Measurements from ENCODE around the gene AP3B1. TPM values are rescaled to one million over a fixed set of nuclear protein-coding genes. Genes with fewer than 3 reads are reported as not detected.

Gene AP3B1
- total RNA-seq, 1 donor from 2014 or later: 62.1 TPM

DNA sequence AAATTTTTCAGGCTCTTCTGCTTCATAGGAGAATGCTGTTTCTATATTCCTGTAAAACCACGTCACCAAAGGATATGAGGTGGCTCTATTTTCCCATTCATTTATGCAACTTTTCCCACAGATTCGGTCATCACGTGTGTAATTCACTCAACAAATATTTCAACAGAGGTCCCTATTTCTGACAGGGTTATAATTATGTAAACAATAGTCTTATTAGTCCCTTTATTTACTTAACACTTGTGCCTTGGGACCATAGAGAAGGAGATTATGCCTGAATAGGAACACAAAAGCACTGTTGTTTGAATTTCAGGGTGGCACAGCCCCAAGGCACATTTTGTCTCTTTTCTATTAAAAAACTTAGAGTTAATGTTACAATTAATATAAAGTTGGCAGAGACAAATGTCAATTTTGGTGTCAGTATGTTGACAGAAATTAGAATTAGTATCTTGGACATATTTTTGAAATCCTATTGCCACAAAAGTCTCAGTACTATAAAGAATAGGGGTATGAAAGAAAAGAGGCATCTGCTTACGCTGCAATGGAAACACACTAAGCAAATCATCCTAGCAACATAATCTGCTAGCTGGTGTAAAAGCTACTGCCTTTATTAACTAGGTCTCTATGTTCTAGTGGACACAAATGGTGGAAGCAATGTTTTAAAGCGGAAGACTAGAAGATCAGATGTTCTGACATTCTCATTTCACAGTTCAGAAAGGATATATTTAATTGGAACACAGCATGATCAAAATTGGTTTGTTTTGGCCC lies 289.3 kb downstream of the AP3B1 start:
- Histone ChIP-seq H3K27ac (ENCODE audit: low read depth, low read length) (no peak overlapping the region), H3K9me3 (ENCODE audit: control insufficient read depth in 3 of 3, low read length in 3 of 3) (no peaks in the 10 kb centered on the region), H3K4me3 (ENCODE audit: low read length in 3 of 3) (no peak overlapping the region), H3K27me3 (ENCODE audit: control insufficient read depth in 3 of 3, insufficient read depth in 3 of 3, low read length in 3 of 3) (no peaks in the 10 kb centered on the region), H3K36me3 (ENCODE audit: control insufficient read depth in 3 of 3, insufficient read depth in 3 of 3, low read length in 3 of 3) (peaks cover 0 to 3% (median 0%) of the 10 kb centered on the region in 3 donors), H3K9ac (ENCODE audit: low read depth in 1 of 3, low read length in 3 of 3) (no peak overlapping the region), H3K4me1 (ENCODE audit: control insufficient read depth in 3 of 3, insufficient read depth in 3 of 3, low read length in 3 of 3) (no peaks in the 10 kb centered on the region)

DNA sequence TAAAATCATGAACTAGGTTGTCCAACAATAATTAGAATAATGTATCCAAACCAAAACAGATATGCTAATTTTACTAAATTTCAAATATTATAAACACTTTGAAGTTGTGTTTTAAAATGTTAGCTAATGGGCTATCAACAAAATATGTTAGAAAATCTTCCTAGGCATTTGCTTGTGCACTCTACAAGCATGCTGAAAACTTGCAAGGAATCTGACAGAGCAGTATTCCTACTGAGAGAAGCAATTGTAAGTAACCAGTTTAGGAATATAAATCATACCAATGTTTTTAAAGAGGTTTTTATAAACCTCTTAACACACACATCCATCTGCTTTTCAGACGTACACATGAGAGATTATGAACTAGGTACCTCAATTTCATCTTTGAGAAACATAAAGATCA lies 289.9 kb downstream of the AP3B1 start:
- Histone ChIP-seq H3K27me3 (ENCODE audit: control insufficient read depth in 3 of 3, insufficient read depth in 3 of 3, low read length in 3 of 3) (no peaks in the 10 kb centered on the region), H3K27ac (ENCODE audit: low read depth, low read length) (no peak overlapping the region), H3K9me3 (ENCODE audit: control insufficient read depth in 3 of 3, low read length in 3 of 3) (no peaks in the 10 kb centered on the region), H3K4me3 (ENCODE audit: low read length in 3 of 3) (no peak overlapping the region), H3K9ac (ENCODE audit: low read depth in 1 of 3, low read length in 3 of 3) (no peak overlapping the region), H3K4me1 (ENCODE audit: control insufficient read depth in 3 of 3, insufficient read depth in 3 of 3, low read length in 3 of 3) (no peaks in the 10 kb centered on the region), H3K36me3 (ENCODE audit: control insufficient read depth in 3 of 3, insufficient read depth in 3 of 3, low read length in 3 of 3) (peaks cover 0 to 3% (median 0%) of the 10 kb centered on the region in 3 donors)

DNA sequence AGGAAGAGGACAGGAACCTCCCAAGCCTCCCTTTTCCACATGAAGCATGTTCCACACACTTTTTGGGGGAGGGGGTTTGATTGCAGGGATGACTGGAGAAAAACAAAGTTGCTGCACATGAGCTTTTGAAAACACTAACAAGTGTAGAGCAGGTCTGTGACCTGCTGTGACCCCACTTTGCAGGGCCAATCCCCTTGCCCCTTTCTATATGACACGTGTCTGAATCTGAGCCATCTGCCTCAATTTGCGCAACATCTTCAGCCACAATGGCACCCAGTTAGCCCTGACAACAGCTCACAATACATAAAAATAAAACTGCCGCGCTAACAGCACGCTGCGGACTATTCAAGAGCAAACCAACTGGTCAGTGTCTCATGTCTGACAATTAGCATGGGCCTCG lies 290.6 kb downstream of the AP3B1 start:
- Histone ChIP-seq H3K36me3 (ENCODE audit: control insufficient read depth in 3 of 3, insufficient read depth in 3 of 3, low read length in 3 of 3) (peaks cover 0 to 3% (median 3%) of the 10 kb centered on the region in 3 donors), H3K9ac (ENCODE audit: low read depth in 1 of 3, low read length in 3 of 3) (no peak overlapping the region), H3K4me1 (ENCODE audit: control insufficient read depth in 3 of 3, insufficient read depth in 3 of 3, low read length in 3 of 3) (no peaks in the 10 kb centered on the region), H3K4me3 (ENCODE audit: low read length in 3 of 3) (no peak overlapping the region), H3K27ac (ENCODE audit: low read depth, low read length) (no peak overlapping the region), H3K27me3 (ENCODE audit: control insufficient read depth in 3 of 3, insufficient read depth in 3 of 3, low read length in 3 of 3) (no peaks in the 10 kb centered on the region), H3K9me3 (ENCODE audit: control insufficient read depth in 3 of 3, low read length in 3 of 3) (no peaks in the 10 kb centered on the region)

DNA sequence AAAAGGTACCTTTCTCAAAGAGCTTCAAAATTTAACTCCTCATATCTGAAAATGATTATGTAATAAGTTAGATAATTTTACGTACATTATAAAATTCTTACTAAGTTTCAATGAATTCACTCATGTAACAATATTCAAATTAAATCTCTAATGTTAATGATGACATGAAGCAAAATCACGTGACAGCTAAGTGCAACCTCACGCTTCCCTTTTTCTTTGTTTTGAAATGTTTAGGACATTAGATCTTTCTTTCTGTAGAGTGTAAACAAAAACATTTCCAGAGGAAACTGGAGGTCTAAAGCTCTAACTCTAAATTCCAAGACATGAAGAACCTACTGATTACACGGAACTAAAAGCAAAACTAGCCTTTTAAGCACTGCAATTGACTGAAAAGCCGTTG lies 291.0 kb downstream of the AP3B1 start:
- Histone ChIP-seq H3K27ac (ENCODE audit: low read depth, low read length) (no peak overlapping the region), H3K9ac (ENCODE audit: low read depth in 1 of 3, low read length in 3 of 3) (no peak overlapping the region), H3K4me1 (ENCODE audit: control insufficient read depth in 3 of 3, insufficient read depth in 3 of 3, low read length in 3 of 3) (no peaks in the 10 kb centered on the region), H3K9me3 (ENCODE audit: control insufficient read depth in 3 of 3, low read length in 3 of 3) (no peaks in the 10 kb centered on the region), H3K4me3 (ENCODE audit: low read length in 3 of 3) (no peak overlapping the region), H3K36me3 (ENCODE audit: control insufficient read depth in 3 of 3, insufficient read depth in 3 of 3, low read length in 3 of 3) (peaks cover 0 to 5% (median 3%) of the 10 kb centered on the region in 3 donors), H3K27me3 (ENCODE audit: control insufficient read depth in 3 of 3, insufficient read depth in 3 of 3, low read length in 3 of 3) (no peaks in the 10 kb centered on the region)

DNA sequence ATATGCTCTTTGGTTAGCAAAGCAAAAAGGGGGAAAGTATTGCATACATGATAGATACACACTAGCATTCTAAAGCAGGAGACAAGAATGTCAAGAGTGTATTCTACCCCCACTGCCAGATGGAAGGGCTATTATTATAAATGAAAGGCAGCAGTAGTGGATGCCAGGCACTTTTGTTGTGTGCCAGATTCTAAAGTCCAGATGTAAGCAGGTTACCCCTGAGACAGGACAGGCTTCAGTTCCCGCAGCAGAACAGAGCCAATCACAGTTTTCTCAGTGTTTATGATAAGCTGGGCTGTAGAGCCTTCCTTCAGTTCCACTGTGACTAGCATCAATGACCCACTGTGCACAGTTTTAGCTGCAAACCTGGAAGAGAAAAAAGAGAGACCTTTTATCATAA lies 291.8 kb downstream of the AP3B1 start:
- Histone ChIP-seq H3K9me3 (ENCODE audit: control insufficient read depth in 3 of 3, low read length in 3 of 3) (no peaks in the 10 kb centered on the region), H3K27ac (ENCODE audit: low read depth, low read length) (no peak overlapping the region), H3K36me3 (ENCODE audit: control insufficient read depth in 3 of 3, insufficient read depth in 3 of 3, low read length in 3 of 3) (peaks cover 0 to 5% (median 3%) of the 10 kb centered on the region in 3 donors), H3K27me3 (ENCODE audit: control insufficient read depth in 3 of 3, insufficient read depth in 3 of 3, low read length in 3 of 3) (no peaks in the 10 kb centered on the region), H3K4me1 (ENCODE audit: control insufficient read depth in 3 of 3, insufficient read depth in 3 of 3, low read length in 3 of 3) (no peaks in the 10 kb centered on the region), H3K9ac (ENCODE audit: low read depth in 1 of 3, low read length in 3 of 3) (no peak overlapping the region), H3K4me3 (ENCODE audit: low read length in 3 of 3) (no peak overlapping the region)

DNA sequence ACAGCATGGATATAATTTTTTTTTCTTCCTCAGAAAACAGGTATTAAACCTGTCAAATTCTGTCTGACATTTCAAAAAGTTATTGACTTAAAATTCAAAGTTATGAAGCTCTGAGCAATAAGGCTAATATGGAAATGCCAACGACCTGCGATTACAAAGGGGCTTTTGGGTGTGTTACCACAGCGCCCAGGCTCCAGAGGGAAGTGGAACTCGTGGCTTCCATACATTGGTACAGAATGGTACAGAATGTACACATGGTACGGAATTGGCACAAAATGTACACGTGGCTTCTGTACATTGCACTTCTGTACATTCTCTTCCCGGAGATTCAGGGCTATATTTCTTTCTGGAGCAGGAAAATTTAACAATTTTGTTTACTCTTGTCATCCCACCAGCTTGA lies 293.3 kb downstream of the AP3B1 start:
- Histone ChIP-seq H3K36me3 (ENCODE audit: control insufficient read depth in 3 of 3, insufficient read depth in 3 of 3, low read length in 3 of 3) (peaks cover 0 to 5% (median 3%) of the 10 kb centered on the region in 3 donors), H3K27me3 (ENCODE audit: control insufficient read depth in 3 of 3, insufficient read depth in 3 of 3, low read length in 3 of 3) (no peaks in the 10 kb centered on the region), H3K9ac (ENCODE audit: low read depth in 1 of 3, low read length in 3 of 3) (no peak overlapping the region), H3K9me3 (ENCODE audit: control insufficient read depth in 3 of 3, low read length in 3 of 3) (no peaks in the 10 kb centered on the region), H3K4me1 (ENCODE audit: control insufficient read depth in 3 of 3, insufficient read depth in 3 of 3, low read length in 3 of 3) (peaks cover 0 to 9% (median 2%) of the 10 kb centered on the region in 3 donors), H3K27ac (ENCODE audit: low read depth, low read length) (no peak overlapping the region), H3K4me3 (ENCODE audit: low read length in 3 of 3) (no peak overlapping the region)

DNA sequence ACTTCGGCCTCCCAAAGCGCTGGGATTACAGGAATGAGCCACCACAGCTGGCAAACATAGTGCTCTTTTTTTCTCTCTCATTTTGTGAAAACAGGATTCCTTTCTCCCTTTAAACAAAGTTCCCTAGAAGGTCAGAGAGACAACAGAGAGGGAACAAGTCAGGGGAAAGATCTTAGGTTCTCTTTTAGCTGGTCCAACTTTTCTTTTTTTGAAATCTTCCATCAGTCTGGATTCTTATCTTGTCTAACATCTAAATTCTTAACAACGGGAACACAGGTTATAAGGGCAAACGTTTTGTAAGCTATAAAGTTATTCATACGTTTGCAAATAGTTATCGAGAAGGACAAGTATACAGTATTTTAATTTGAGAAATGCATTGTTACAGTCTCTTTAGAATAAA lies 294.3 kb downstream of the AP3B1 start:
- peaks cover 0 to 5% (median 3%) of the 10 kb centered on the region in 3 donors for H3K36me3 ChIP-seq (ENCODE audit: control insufficient read depth in 3 of 3, insufficient read depth in 3 of 3, low read length in 3 of 3)
- H3K9ac ChIP-seq (ENCODE audit: low read depth in 1 of 3, low read length in 3 of 3): no peak overlapping the region
- H3K9me3 ChIP-seq (ENCODE audit: control insufficient read depth in 3 of 3, low read length in 3 of 3): no peaks in the 10 kb centered on the region
- H3K4me3 ChIP-seq (ENCODE audit: low read length in 3 of 3): no peak overlapping the region
- peaks cover 3 to 19% (median 4%) of the 10 kb centered on the region in 3 donors for H3K4me1 ChIP-seq (ENCODE audit: control insufficient read depth in 3 of 3, insufficient read depth in 3 of 3, low read length in 3 of 3)
- no peak overlapping the region for H3K27ac ChIP-seq (ENCODE audit: low read depth, low read length)
- H3K27me3 ChIP-seq (ENCODE audit: control insufficient read depth in 3 of 3, insufficient read depth in 3 of 3, low read length in 3 of 3): no peaks in the 10 kb centered on the region

DNA sequence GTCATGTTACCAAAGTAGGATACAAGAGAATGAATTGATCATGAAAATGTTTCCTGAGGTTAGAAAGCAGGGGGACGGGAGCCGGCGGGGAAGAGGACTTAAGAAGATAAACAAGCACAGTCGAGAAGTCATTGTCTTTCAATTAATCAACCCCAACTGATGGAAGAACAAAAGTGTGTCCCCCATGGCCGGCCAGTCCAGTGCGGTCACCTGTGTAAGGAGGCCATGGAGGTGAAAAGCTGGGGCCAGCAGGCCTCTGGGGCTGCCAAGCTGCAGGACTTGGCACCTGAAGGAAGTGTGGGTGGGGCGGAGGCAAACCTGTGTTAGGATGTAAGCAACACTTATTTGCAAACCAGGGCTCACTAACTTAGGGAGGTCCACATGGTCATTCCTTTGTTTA lies 295.1 kb downstream of the AP3B1 start:
- Histone ChIP-seq H3K4me1 (ENCODE audit: control insufficient read depth in 3 of 3, insufficient read depth in 3 of 3, low read length in 3 of 3) (peaks cover 5 to 24% (median 8%) of the 10 kb centered on the region in 3 donors), H3K4me3 (ENCODE audit: low read length in 3 of 3) (no peak overlapping the region), H3K9me3 (ENCODE audit: control insufficient read depth in 3 of 3, low read length in 3 of 3) (no peaks in the 10 kb centered on the region), H3K27ac (ENCODE audit: low read depth, low read length) (no peak overlapping the region), H3K9ac (ENCODE audit: low read depth in 1 of 3, low read length in 3 of 3) (no peak overlapping the region), H3K27me3 (ENCODE audit: control insufficient read depth in 3 of 3, insufficient read depth in 3 of 3, low read length in 3 of 3) (no peaks in the 10 kb centered on the region), H3K36me3 (ENCODE audit: control insufficient read depth in 3 of 3, insufficient read depth in 3 of 3, low read length in 3 of 3) (peaks cover 0 to 5% (median 3%) of the 10 kb centered on the region in 3 donors)

DNA sequence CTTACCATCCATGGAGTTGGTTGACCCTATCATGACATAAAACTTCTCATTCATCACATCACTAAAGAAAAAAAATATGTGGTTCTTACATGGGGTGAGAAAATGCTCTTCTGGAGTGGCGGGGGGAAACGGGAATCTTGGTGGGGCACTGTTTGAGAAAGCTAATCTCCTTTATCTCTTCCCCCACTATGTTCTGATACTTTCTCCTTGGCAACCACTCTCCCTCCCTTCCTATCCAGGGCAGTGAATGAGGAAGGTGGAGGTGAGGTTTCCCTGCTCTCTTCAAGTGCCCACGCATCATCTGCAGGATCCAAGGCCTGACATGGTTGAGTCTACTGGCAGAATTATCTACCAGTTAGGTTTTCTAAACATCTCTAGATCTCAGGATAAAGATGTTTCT lies 297.6 kb downstream of the AP3B1 start:
- H3K27ac ChIP-seq (ENCODE audit: low read depth, low read length): no peak overlapping the region
- no peak overlapping the region for H3K9ac ChIP-seq (ENCODE audit: low read depth in 1 of 3, low read length in 3 of 3)
- peaks cover 5 to 28% (median 8%) of the 10 kb centered on the region in 3 donors for H3K4me1 ChIP-seq (ENCODE audit: control insufficient read depth in 3 of 3, insufficient read depth in 3 of 3, low read length in 3 of 3)
- H3K27me3 ChIP-seq (ENCODE audit: control insufficient read depth in 3 of 3, insufficient read depth in 3 of 3, low read length in 3 of 3): no peaks in the 10 kb centered on the region
- peaks cover 0 to 3% (median 3%) of the 10 kb centered on the region in 3 donors for H3K36me3 ChIP-seq (ENCODE audit: control insufficient read depth in 3 of 3, insufficient read depth in 3 of 3, low read length in 3 of 3)
- no peak overlapping the region for H3K4me3 ChIP-seq (ENCODE audit: low read length in 3 of 3)
- H3K9me3 ChIP-seq (ENCODE audit: control insufficient read depth in 3 of 3, low read length in 3 of 3): no peaks in the 10 kb centered on the region

DNA sequence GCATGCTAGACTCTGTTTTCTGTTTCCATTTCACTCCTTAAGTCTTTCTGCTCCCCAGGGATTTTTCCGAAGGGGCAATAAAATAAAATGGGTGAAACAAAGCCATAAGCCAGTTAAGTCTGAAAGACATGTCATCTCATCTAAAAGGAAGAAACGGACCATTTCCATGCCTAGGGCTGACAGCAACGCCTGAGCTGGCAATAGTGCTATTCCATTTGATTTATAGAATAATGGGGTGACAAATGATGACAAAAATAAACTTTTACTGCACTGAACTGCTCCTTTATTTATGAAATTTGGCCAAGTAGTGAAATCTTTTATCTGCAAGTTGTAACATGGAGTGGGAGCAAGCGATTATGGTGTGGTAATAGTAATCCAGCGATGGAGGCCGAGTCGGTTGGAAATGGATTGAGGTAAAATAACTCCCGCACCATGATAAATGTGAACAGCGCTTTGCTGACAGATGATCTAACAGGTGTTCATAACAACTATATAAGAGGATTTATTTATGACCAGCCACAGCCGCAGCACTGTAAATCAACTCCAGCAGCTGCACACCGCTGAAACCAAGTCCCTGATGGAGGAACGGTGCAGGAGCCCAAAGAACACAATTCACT lies 298.6 kb downstream of the AP3B1 start:
- H3K27me3 ChIP-seq (ENCODE audit: control insufficient read depth in 3 of 3, insufficient read depth in 3 of 3, low read length in 3 of 3): no peaks in the 10 kb centered on the region
- H3K4me3 ChIP-seq (ENCODE audit: low read length in 3 of 3): no peak overlapping the region
- peaks cover 0 to 3% (median 3%) of the 10 kb centered on the region in 3 donors for H3K36me3 ChIP-seq (ENCODE audit: control insufficient read depth in 3 of 3, insufficient read depth in 3 of 3, low read length in 3 of 3)

More for the DNA sequence above, 298.6 kb downstream of the AP3B1 start:
- Histone ChIP-seq H3K27ac (ENCODE audit: low read depth, low read length) (no peak overlapping the region), H3K4me1 (ENCODE audit: control insufficient read depth in 3 of 3, insufficient read depth in 3 of 3, low read length in 3 of 3) (peaks cover 5 to 28% (median 8%) of the 10 kb centered on the region in 3 donors), H3K9me3 (ENCODE audit: control insufficient read depth in 3 of 3, low read length in 3 of 3) (no peaks in the 10 kb centered on the region), H3K9ac (ENCODE audit: low read depth in 1 of 3, low read length in 3 of 3) (no peak overlapping the region)

Data from skeletal muscle tissue (tissue), 4 donors.